Measurements from ENCODE around the gene ZNF80. TPM values are rescaled to one million over a fixed set of nuclear protein-coding genes. Genes with fewer than 3 reads are reported as not detected.

The ZNF80 gene
- total RNA-seq, 2 donors from 2014 or later: not detected

DNA sequence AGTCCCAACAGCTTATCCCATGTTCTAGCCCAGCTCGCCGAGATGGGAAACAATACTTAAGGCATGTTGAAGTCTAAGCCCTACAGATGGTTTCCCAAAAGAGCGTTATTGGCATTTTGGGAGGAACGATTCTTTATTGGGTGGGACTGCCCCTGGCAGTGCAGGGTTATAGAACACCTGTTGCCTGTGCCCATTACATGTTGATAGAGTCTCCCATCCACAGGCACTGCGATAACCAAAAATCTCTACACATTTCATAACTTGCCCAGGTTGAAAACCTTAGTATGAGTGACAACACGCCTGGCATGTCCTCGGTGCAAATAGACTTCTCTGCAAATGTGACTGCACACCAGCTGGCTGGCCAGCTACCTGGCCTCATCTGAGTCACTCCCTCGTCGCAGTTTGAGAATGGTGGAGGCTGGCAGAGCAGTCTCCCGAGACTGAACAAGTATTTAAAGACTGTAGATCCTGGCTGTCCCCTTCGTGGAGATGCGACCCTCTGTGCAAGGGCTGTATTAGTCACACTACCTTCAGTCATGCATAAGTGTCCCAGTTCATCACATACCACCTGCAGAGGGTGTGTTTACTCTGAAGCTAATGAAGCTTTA, 18.7 kb downstream of the ZNF80 start:
- DNase-seq (ENCODE audit: low spot score): no peak
- no peak overlapping the region for H3K27ac ChIP-seq
- H3K27me3 ChIP-seq: no peaks in the 10 kb centered on the region
- H3K36me3 ChIP-seq: no peaks in the 10 kb centered on the region
- no peaks in the 10 kb centered on the region for H3K9me3 ChIP-seq
- no peak overlapping the region for H3K4me3 ChIP-seq
- TF ChIP-seq CTCF (IDR thresholded peaks at IDR 0.05): no peak
- peaks cover 0 to 7% of the 10 kb centered on the region in 2 donors for H3K4me1 ChIP-seq

GRCh38 chr3:114218006-114218405, 19.4 kb downstream of the ZNF80 start:
- no peaks in the 10 kb centered on the region for H3K9me3 ChIP-seq
- no peaks in the 10 kb centered on the region for H3K27me3 ChIP-seq
- DNase-seq (ENCODE audit: low spot score): no peak
- H3K4me1 ChIP-seq: peaks cover 0 to 13% of the 10 kb centered on the region in 2 donors
- H3K4me3 ChIP-seq: no peak overlapping the region
- H3K27ac ChIP-seq: no peak overlapping the region
- no peak for TF ChIP-seq CTCF (IDR thresholded peaks at IDR 0.05)
- no peaks in the 10 kb centered on the region for H3K36me3 ChIP-seq

DNA sequence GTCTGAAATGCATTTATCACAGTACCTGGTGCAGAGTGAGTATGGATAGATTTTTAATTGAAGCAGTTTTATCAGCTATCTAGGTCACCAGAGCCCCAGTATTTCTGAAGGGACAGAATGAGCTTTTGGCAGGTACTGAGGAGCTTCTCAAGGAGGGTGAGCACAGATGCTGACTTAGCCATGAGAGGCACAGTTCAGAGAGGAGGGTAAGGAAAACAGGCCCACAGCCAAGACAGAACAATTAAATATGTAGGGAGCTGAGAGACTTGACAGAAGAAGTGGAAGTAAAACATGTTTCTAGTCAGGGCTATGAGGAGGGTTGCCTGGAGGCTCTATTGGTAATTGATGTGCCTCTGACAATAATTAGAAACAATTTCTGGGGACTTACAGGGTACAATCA, 20.1 kb downstream of the ZNF80 start:
- no peak overlapping the region for H3K4me3 ChIP-seq
- no peaks in the 10 kb centered on the region for H3K9me3 ChIP-seq
- no peaks in the 10 kb centered on the region for H3K27me3 ChIP-seq
- no peak for DNase-seq (ENCODE audit: low spot score)
- peaks cover 0 to 13% of the 10 kb centered on the region in 2 donors for H3K4me1 ChIP-seq
- H3K36me3 ChIP-seq: no peaks in the 10 kb centered on the region
- TF ChIP-seq CTCF (IDR thresholded peaks at IDR 0.05): no peak
- H3K27ac ChIP-seq: no peak overlapping the region

- H3K9me3 ChIP-seq: no peaks in the 10 kb centered on the region
- no peak for TF ChIP-seq CTCF (IDR thresholded peaks at IDR 0.05)
- DNase-seq (ENCODE audit: low spot score): no peak
- no peaks in the 10 kb centered on the region for H3K27me3 ChIP-seq
- H3K4me1 ChIP-seq: peaks cover 0 to 13% of the 10 kb centered on the region in 2 donors
- no peak overlapping the region for H3K4me3 ChIP-seq
- no peaks in the 10 kb centered on the region for H3K36me3 ChIP-seq
- H3K27ac ChIP-seq: no peak overlapping the region
Measured at GRCh38 chr3:114216186-114216970, 21.0 kb downstream of the ZNF80 start.

DNA sequence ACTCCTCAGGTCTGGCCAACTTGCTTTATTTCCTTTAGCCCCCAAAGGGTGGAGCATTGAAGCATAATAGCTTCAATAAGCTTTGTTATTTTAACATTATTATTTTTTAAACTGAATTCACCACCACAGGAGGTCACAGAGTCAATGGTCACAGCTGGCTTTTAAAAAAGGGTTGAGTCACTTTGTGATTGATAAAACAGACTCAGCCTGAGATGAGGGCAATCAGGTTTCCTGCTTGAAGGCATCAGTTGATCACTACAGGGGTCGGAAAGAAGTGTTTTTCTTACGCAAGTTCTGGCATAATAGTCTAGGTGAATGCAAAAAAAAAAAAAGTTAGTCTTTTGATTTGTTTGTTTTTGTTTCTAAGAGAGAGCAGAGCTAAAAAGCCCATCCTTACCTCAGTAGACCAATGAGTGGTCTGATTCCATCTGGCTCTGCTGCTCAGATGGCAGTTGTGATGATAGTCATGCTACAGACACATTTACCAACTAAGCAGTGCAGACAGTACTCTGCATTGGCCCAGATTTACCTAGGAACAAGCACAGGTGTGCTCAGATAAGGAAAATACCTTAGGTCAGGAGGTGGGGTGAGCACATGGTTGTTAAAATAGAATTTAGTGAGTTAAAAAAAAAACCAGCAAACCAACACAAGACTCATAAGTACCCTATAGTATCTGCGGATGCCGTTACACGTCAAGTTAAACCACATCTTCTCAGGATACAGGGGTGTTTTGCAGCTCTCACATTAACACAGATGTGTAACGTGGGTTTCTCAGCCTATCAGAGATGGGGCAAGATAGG, 22.6 kb downstream of the ZNF80 start:
- DNase-seq (ENCODE audit: low spot score): no peak
- H3K36me3 ChIP-seq: no peaks in the 10 kb centered on the region
- no peak for TF ChIP-seq CTCF (IDR thresholded peaks at IDR 0.05)
- no peaks in the 10 kb centered on the region for H3K9me3 ChIP-seq
- no peaks in the 10 kb centered on the region for H3K27me3 ChIP-seq
- H3K4me1 ChIP-seq: peaks cover 0 to 13% of the 10 kb centered on the region in 2 donors
- no peak overlapping the region for H3K4me3 ChIP-seq
- no peak overlapping the region for H3K27ac ChIP-seq

Data from right atrium auricular region (tissue), 2 donors.